IPS-18a (cell line): ENCODE data around the gene MVB12B.

ENCODE experiments used
- H3K27ac ChIP-seq: one replicate; pipeline ENCODE4 v1.5.1; 2013; ENCODE audit warnings: low read length
- H3K27me3 ChIP-seq: one replicate; pipeline ENCODE4 v1.6.1; 2013; ENCODE audit warnings: mild to moderate bottlenecking, low read length; ENCODE audit not compliant: control insufficient read depth, insufficient read depth
- H3K36me3 ChIP-seq: one replicate; pipeline ENCODE4 v1.6.1; 2013; ENCODE audit warnings: low read depth, low read length; ENCODE audit not compliant: control insufficient read depth
- H3K4me1 ChIP-seq: one replicate; pipeline ENCODE4 v1.6.1; 2013; ENCODE audit warnings: low read depth, low read length; ENCODE audit not compliant: control insufficient read depth
- H3K4me3 ChIP-seq: one replicate; pipeline ENCODE4 v1.5.1; 2013; ENCODE audit warnings: low read length
- H3K9ac ChIP-seq: one replicate; pipeline ENCODE4 v1.6.1; 2013; ENCODE audit warnings: mild to moderate bottlenecking, low read length, moderate library complexity
- H3K9me3 ChIP-seq: one replicate; pipeline ENCODE4 v1.6.1; 2013; ENCODE audit warnings: low read depth, low read length; ENCODE audit not compliant: control insufficient read depth

Gene MVB12B

GRCh38 chr9:126478216-126478981 lies 151.8 kb downstream of the MVB12B start:
- H3K36me3 ChIP-seq = no peaks in the 10 kb centered on the region
- no peaks in the 10 kb centered on the region for H3K9me3 ChIP-seq
- H3K4me3 ChIP-seq = no peak overlapping the region
- H3K4me1 ChIP-seq = peaks cover 5% of the 10 kb centered on the region
- H3K9ac ChIP-seq = no peak overlapping the region
- no peak overlapping the region for H3K27ac ChIP-seq
- peaks cover 5% of the 10 kb centered on the region for H3K27me3 ChIP-seq

GRCh38 chr9:126479515-126479914 lies 152.9 kb downstream of the MVB12B start:
- H3K36me3 ChIP-seq = no peaks in the 10 kb centered on the region
- no peak overlapping the region for H3K4me3 ChIP-seq
- no peaks in the 10 kb centered on the region for H3K9me3 ChIP-seq
- H3K27ac ChIP-seq = no peak overlapping the region
- H3K9ac ChIP-seq = no peak overlapping the region
- peaks cover 7% of the 10 kb centered on the region for H3K27me3 ChIP-seq
- peaks cover 9% of the 10 kb centered on the region for H3K4me1 ChIP-seq

- H3K27ac ChIP-seq = no peak overlapping the region
- no peak overlapping the region for H3K4me3 ChIP-seq
- H3K9ac ChIP-seq = no peak overlapping the region
- peaks cover 7% of the 10 kb centered on the region for H3K27me3 ChIP-seq
- no peaks in the 10 kb centered on the region for H3K36me3 ChIP-seq
- H3K9me3 ChIP-seq = no peaks in the 10 kb centered on the region
- peaks cover 9% of the 10 kb centered on the region for H3K4me1 ChIP-seq
These were observed 154.2 kb downstream of the MVB12B start for GRCh38 chr9:126480813-126481212.

GRCh38 chr9:126481862-126482261 lies 155.2 kb downstream of the MVB12B start:
- Histone ChIP-seq H3K27me3 (peaks cover 7% of the 10 kb centered on the region), H3K36me3 (no peaks in the 10 kb centered on the region), H3K9ac (no peak overlapping the region), H3K4me3 (peak overlapping the region; percentile 51), H3K4me1 (peaks cover 9% of the 10 kb centered on the region), H3K9me3 (no peaks in the 10 kb centered on the region), H3K27ac (no peak overlapping the region)

- H3K4me3 ChIP-seq = peak overlapping the region; percentile 51
These were observed 155.9 kb downstream of the MVB12B start for GRCh38 chr9:126482361-126483044.

GRCh38 chr9:126483468-126484073 lies 156.9 kb downstream of the MVB12B start:
- Histone ChIP-seq H3K4me1 (peaks cover 9% of the 10 kb centered on the region), H3K27ac (no peak overlapping the region), H3K9me3 (no peaks in the 10 kb centered on the region), H3K4me3 (no peak overlapping the region), H3K9ac (no peak overlapping the region), H3K27me3 (peaks cover 7% of the 10 kb centered on the region), H3K36me3 (no peaks in the 10 kb centered on the region)

More at GRCh38 chr9:126482361-126483044, 155.9 kb downstream of the MVB12B start:
- no peaks in the 10 kb centered on the region for H3K36me3 ChIP-seq
- peaks cover 7% of the 10 kb centered on the region for H3K27me3 ChIP-seq
- no peak overlapping the region for H3K27ac ChIP-seq
- H3K9me3 ChIP-seq = no peaks in the 10 kb centered on the region
- H3K4me1 ChIP-seq = peaks cover 9% of the 10 kb centered on the region
- H3K9ac ChIP-seq = no peak overlapping the region

GRCh38 chr9:126485662-126486061 lies 159.0 kb downstream of the MVB12B start:
- Histone ChIP-seq H3K27me3 (peaks cover 10% of the 10 kb centered on the region), H3K4me1 (peaks cover 12% of the 10 kb centered on the region), H3K9ac (no peak overlapping the region), H3K9me3 (no peaks in the 10 kb centered on the region), H3K36me3 (no peaks in the 10 kb centered on the region), H3K27ac (no peak overlapping the region), H3K4me3 (no peak overlapping the region)

GRCh38 chr9:126486276-126486675 lies 159.6 kb downstream of the MVB12B start:
- H3K9ac ChIP-seq = no peak overlapping the region
- peaks cover 16% of the 10 kb centered on the region for H3K27me3 ChIP-seq
- no peak overlapping the region for H3K27ac ChIP-seq
- H3K36me3 ChIP-seq = no peaks in the 10 kb centered on the region
- peaks cover 17% of the 10 kb centered on the region for H3K4me1 ChIP-seq
- H3K4me3 ChIP-seq = no peak overlapping the region
- no peaks in the 10 kb centered on the region for H3K9me3 ChIP-seq

GRCh38 chr9:126487856-126488255 lies 161.2 kb downstream of the MVB12B start:
- Histone ChIP-seq H3K9me3 (no peaks in the 10 kb centered on the region), H3K9ac (no peak overlapping the region), H3K4me3 (no peak overlapping the region), H3K36me3 (no peaks in the 10 kb centered on the region), H3K4me1 (peaks cover 17% of the 10 kb centered on the region), H3K27ac (no peak overlapping the region), H3K27me3 (peaks cover 16% of the 10 kb centered on the region)

GRCh38 chr9:126488310-126488709 lies 161.7 kb downstream of the MVB12B start:
- H3K36me3 ChIP-seq = no peaks in the 10 kb centered on the region
- peaks cover 13% of the 10 kb centered on the region for H3K4me1 ChIP-seq
- no peak overlapping the region for H3K9ac ChIP-seq
- H3K4me3 ChIP-seq = no peak overlapping the region
- H3K27me3 ChIP-seq = peaks cover 12% of the 10 kb centered on the region
- no peak overlapping the region for H3K27ac ChIP-seq
- H3K9me3 ChIP-seq = no peaks in the 10 kb centered on the region

GRCh38 chr9:126488881-126489404 lies 162.3 kb downstream of the MVB12B start:
- Histone ChIP-seq H3K4me1 (peaks cover 8% of the 10 kb centered on the region), H3K27ac (no peak overlapping the region), H3K27me3 (peaks cover 9% of the 10 kb centered on the region), H3K36me3 (no peaks in the 10 kb centered on the region), H3K4me3 (no peak overlapping the region), H3K9me3 (no peaks in the 10 kb centered on the region), H3K9ac (no peak overlapping the region)
